Measurements from ENCODE around the gene GSTA1. TPM values are rescaled to one million over a fixed set of nuclear protein-coding genes. Genes with fewer than 3 reads are reported as not detected.
"Not testable (repeated sequence)": the region's sequence is repeated elsewhere in the genome, so short reads cannot be mapped to it uniquely, and the experiment has no call there.

The GSTA1 gene
- not detected for total RNA-seq

DNA sequence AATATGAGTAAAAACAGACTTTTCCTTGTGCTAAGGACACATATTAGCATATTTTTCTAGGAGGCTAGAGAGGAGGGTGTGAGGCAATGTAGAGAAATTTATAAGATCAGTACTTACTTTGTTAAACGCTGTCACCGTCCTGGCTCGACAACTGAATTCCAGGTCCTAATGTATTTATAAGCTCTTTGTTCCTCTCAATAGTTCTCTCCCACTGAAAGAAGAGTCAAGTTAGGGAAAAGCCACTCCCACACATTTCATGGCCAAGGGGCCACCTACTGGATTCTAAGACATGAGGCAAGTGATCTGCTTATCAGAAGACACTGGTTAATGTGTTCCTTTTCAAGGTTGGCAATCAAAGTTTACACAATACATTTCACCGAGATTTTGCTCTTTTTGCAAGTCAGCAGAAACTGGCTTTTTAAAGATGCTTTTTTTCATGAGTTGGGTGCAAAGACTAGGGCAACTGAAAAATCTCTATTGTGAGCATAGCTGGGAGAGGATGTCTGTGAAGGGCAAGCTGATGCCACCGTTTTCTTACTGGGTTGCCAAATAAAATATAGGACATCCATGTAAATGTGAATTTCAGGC, at the start of gene GSTA1:
TSS of gene GSTA1 (minus strand) at position 149 of the 588 bp plus-strand sequence. CDS start 4,549 bp downstream, outside the sequence.
- DNase-seq, result not testable (repeated sequence)

DNA sequence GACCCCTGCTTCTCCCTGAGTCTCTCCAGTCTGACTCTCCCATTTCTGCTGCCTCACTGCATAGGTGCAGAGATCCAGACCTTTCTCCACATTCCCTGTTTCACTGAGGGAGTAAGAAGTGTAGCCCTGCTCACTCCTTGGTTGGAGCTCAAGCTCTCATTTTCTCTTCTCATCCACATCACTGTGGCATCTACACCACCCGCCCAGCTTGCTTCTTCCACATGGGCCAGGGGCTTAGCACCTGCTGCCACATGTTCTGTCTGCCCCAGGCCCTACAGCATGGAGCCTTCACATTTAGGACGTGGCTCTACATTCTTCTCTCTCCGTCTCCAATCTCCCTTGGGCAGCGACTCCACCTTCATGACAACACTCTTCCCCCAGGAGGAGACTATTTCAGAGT, 45.5 kb upstream of the GSTA1 start:
- no peak for DNase-seq

DNA sequence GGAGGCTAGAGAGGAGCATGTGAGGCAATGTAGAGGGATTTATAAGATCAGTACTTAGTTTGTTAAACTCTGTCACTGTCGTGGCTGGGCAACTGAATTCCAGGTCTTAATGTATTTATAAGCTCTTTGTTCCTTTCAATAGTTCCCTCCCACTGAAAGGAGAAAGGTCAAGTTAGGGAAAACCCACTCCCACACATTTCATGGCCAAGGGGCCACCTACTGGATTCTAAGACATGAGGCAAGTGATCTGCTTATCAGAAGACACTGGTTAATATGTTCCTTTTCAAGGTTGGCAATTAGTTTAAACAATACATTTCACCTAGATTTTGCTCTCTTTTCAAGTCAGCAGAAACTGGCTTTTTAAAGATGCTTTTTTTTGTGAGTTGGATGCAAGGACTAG, 42.4 kb upstream of the GSTA1 start:
- no peak for DNase-seq

DNA sequence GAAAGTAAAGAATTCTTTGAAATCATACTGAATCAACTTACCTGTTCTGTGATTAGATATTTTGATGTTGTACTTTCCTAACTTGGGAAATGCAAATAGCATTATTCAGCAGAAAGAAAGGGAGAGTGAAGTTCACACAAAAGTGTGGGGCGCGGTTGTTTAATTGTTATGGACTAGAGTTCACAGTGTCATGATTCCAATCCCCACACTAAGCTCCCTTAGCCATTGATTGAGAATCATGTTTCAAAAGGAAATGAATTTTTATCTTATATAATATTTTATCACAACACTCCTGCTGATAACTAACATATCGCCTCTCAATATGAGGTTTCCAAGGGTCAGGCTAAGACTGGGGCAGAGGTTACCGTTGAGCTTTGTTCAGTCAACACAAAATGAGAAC, 40.0 kb upstream of the GSTA1 start:
- no peak for DNase-seq

DNA sequence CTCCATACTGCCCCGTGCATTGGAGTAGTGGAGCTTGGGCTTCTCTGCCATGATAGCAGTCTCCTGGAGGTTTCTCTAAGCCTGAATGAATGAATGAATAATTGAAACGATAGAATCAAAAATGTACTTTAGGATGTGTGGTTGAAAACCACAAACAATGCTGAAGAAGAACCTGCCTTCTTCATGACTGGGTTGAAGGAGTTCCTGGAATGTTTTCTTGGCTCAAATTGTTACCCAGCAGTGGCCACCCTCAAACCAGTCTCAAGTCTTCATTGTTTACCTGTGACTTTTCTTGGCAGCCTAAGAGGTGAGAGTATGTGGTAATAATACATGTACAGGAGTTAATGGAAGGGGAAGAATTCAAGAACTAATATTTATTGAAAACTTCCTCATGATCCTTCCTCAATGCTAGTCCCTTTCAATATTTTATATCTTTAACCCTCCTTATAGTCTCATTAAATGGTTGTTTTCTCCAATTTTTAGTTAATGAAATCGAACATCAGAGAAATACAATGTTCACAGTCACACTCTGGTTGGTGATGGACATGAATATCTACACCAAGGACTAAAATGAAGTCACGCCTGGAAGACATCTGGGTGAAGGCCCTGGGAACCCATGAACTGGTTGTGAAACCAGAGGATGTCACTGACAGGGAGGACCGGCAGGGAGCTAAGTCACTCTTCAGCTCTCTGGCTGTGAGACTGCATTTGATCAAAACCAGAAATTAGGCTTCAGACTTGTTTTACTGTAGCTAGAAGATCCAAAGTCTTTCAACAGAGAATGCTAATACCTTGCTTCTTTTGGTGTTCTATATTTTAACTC, 37.4 kb upstream of the GSTA1 start, which contains the start of gene GSTA5:
TSS of gene GSTA5 (minus strand) at position 51 of the 823 bp plus-strand sequence.
- DNase-seq, result no peak

DNA sequence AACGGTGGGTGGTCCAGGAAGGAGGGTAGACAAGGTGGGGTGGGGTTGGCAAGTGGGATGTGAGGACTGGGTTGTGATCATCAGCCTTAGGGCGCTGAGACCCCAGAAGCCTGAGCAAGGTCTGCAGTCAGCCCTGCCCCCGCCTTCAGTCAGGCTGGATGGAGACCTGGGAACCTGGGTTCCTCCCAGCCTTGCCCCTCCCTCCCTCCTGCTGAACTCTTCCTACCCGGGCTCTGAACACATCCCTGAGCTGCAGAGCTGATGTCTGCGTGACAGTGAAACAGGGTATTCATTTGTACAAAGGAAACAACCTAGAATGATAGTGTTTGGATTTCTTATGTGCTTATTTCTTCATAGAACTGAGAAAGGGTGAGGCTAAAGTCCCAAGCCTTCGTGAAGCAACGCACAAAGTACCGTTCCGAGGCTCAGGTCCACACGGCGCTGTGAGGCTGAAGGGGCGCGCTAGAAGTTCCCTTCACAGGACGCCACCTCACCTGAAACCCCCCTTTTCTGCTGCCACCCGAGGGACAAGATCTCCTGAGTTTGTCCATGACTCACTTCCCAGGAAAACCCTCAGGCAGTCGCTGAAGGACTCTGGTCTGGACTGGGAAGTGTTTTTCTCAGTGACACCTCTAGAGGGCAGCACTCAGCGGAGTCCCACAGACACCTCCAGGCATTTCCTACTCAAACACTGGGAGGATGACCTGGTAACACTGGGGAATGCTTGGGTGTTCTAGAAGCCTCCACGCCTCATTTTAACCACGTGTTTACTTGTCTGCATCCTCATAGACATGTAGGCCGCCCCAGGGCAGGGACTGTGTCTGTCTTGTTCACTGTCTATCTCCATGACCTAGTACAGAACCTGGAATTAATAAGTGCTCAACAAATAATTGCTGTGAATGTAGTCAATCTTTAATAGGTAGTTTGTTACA, 35.8 kb upstream of the GSTA1 start:
- no peak for DNase-seq

DNA sequence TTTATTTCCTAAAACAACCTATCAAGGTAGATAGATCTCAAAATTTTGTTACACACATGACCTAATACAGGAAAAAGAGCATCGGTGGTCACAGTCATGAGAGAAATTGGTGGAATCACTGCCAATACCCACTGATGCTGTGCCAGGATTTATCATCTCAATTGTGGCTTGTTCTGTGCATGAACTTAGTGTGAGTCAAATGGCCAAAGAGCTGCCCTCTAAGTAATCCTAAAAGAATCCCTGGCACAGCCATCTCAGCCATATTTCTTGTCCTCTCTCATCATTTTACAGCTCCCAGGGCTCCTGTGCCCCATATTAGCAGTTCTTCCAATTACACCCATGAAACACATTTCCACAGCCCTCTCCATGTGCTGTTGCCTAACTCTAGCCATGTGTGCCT, 30.9 kb upstream of the GSTA1 start:
- DNase-seq, result no peak

DNA sequence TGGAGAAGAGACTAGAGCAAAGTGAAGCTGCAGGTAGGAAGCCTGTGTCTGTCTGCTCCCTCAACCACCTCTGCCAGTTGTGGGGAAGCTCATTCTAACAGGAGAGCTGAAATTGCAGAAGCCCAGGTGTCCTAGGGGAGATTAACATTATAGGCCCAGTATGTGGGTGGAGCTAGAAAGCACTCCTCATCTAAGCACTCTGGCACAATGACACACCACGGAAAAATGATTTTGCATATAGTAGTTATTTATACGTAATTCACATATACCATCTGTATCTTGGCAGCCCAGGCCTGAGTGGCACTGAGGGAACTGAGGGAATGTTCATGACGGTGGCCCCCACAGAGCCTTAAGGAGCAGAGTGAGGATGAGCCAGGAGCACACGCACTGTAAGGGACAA, 27.3 kb upstream of the GSTA1 start:
- not testable (repeated sequence) for DNase-seq

DNA sequence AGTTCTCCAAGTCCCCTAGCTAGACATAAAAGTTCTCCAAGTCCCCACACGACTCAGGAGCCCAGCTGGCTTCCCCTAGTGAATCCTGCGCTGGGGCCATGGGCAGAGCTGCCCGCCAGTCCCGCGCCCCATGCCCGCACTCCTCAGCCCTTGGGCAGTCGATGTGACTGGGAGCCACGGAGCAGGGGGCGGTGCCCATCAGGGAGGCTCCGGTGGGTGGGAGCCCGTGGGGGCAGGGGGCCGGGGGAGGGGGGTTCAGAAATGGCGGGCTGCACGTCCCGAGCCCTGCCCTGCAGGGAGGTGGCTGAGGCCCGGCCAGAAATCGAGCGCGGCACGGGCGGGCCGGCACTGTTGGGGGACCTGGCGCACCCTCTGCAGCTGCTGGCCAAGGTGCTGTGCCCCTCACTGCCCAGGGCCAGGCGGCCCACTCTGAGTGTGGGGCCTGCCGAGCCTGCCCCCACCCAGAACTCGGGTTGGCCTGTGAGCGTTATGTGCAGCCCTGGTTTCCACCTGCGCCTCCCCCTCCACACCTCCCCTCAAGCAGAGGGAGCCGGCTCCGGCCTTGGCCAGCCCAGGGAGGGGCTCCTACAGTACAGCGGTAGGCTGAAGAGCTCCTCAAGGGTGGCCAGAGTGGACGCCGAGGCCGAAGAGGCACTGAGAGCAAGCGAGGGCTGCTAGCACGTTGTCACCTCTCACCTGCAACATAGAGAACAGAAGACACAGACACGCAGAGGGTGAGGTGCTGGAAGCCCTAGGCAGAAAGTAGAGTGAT, 25.6 kb upstream of the GSTA1 start:
- no peak for DNase-seq

DNA sequence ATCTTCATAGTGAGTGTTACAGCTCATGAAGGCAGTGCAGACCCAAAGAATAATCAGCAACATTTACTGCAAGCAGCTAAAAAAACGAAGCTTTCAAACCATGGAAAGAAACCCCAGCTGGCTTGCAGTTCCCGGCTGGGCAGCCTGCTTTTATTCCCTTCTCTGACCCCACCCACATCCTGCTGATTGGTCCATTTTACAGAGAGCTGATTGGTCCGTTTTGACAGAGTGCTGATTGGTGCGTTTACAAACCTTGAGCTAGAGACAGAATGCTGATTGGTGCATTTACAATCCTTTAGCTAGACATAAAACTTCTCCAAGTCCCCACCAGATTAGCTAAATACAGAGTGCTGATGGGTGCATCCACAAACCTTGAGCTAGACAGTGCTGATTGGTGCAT, 25.0 kb upstream of the GSTA1 start:
- DNase-seq, result not testable (repeated sequence)

DNA sequence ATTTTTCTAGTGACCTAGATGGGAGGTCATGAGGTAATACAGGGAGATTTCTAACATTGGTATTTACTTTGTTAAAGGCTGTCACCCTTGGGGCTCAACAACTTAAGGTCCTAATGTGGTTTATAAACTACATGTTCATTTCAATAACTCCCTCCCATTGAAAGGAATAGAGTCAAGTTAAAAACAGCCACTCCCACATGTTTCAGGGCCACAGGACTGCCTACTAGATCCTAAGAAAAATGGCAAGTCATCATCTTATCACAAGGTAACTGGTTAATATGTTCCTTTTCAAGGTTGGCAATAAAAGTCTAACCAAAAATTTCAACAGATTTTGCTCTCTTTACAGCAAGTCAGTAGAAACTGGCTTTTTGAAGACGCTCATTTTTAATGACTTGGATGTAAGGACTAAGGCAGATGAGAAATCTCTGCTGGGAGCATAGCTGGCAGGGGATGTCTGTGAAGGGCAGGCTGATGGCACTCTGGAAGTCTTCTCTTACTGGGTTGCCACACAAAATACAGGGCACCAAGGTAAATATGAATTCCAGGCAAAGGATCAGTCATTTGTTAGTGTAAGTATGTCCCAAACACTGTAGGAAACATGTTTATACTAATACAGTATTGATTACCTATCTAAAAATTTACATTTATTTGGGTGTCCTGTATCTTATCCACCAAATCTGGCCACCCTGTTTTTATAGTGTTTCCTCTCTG, 23.6 kb upstream of the GSTA1 start:
- not testable (repeated sequence) for DNase-seq

DNA sequence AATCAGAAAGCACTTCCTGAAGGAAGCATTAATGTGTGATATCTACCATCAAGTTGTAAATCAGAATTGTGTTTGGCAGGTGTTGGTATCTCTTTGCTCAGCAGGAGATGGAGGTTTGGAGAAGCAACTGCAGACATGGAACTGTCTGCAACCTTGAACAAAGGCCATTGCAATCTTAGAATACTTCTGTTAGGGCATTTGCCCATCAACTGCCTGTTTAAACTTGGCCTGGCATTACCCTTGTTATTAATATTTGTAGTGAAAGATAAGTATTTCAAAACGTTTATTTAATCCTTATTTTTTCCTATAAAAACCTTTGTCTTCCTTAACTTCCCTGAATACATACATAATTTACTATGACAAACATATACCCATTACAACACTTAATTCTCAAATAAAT, 22.9 kb upstream of the GSTA1 start:
- DNase-seq, result no peak

DNA sequence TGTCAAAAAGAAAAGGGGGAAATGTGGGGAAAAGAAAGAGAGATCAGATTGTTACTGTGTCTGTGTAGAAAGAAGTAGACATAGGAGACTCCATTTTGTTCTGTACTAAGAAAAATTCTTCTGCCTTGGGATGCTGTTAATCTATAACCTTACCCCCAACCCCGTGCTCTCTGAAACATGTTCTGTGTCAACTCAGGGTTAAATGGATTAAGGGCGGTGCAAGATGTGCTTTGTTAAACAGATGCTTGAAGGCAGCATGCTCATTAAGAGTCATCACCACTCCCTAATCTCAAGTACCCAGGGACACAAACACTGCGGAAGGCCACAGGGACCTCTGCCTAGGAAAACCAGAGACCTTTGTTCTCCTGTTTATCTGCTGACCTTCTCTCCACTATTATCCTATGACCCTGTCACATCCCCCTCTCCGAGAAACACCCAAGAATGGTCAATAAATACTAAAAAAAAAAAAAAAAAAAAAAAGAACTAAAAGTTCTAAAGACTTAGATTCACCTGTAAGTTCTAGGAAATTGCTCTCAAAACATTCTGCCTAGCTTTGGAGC, 22.4 kb upstream of the GSTA1 start:
- DNase-seq, result not testable (repeated sequence)

DNA sequence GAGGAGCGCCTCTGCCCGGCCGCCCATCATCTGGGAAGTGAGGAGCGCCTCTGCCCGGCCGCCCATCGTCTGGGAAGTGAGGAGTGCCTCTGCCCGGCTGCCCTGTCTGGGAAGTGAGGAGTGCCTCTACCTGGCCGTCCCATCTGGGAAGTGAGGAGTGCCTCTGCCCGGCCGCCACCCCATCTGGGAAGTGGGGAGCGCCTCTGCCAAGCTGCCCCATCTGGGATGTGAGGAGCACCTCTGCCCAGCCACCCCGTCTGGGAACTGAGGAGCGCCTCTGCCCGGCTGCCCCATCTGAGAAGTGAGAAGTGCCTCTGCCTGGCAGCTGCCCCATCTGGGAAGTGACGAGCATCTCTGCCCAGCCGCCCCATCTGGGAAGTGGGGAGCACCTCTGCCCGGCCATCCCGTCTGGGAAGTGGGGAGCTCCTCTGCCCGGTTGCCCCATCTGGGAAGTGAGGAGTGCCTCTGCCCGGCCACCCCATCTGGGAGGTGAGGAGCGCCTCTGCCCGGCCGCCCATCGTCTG, 21.7 kb upstream of the GSTA1 start:
- DNase-seq, result not testable (repeated sequence)

DNA sequence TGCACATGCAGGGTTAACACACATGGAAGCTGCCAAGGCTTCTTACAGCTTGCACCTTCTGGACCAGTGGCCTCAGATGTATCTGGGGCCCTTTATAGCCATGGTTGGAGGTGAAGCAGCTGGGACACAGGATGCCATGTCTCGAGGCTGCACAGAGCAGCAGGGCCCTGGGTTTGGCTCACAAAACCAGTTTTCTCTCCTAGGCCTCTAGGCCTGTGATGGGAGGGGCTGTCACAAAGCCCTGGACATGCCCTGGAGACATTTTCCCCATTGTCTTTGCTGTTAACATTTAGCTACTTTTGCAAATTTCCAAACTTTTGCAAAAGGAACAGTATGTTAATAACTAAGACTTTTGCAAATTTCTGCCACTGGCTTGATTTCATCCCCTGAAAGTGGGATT, 18.2 kb upstream of the GSTA1 start:
- DNase-seq, result no peak

DNA sequence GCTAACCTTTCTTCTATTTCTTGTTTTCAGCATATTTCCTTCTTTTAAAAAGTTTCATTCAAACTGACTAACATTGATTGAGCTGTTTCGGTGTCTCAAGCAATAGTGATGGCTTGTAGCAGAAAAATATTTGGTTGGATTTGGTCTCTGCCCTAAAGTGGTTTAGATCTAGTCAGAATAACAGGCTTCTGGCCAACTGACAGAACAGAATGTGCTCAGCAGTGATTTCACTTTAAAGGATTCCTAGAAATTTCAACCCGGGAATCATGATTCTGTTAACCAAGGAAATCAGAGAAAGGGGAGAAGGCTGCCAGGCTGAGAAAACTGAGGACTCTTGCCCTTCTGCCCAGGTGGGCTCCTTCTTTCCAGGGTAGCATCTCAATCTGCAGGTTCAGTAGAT, 16.6 kb upstream of the GSTA1 start:
- DNase-seq, result no peak

DNA sequence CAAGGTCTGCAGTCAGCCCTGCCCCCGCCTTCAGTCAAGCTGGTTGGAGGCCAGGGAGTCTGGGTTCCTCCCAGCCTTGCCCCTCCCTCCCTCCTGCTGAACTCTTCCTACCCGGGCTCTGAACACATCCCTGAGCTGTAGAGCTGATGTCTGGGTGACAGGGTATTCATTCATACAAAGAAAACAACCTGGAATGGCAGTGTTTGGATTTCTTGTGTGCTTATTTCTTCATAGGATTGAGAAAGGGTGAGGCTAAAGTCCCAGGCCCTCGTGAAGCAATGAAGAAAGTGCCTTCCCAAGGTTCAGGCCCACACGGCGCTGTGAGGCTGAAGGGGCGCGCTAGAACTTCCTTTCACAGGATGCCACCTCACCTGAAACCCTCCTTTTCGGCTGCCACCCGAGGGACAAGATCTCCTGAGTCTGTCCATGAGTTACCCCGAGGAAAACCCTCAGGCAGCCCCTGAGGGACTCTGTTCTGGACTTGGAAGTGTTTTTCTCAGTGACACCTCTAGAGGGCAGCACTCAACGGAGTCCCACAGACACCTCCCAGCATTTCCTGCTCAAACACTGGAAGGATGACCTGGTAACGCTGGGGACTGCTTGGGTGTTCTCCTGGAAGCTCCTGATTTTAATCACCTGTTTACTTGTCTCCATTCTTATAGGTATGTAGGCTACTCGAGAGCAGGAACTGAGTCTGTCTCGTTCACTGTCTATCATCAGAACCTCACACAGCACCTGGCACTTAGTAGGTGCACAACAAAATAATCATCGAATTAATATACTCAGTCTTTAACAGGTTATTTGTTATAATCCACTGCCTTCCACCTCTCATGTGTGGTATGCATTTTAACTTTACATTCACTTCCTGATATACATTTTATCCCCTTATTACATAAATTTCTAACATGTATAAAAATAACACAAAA, 11.8 kb upstream of the GSTA1 start:
- no peak for DNase-seq

DNA sequence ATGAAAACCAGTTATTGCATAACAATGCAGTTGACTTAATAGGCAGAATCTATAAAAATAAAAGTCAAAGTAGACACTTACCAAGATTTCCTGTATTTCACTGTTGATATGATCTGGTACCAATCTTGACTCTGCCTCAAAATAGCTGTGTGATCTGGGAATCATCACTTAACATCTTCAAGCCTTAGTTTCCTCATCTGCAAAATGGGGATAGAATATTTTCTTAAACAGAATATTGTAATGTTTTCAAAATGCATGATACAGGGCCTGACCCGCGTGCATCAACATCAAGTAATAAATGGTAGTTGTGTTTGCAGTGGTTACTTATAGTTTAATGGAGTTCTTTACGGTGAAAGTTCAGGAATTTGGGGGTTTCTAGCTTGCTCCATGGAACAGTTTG, 10.9 kb upstream of the GSTA1 start:
- not testable (repeated sequence) for DNase-seq

DNA sequence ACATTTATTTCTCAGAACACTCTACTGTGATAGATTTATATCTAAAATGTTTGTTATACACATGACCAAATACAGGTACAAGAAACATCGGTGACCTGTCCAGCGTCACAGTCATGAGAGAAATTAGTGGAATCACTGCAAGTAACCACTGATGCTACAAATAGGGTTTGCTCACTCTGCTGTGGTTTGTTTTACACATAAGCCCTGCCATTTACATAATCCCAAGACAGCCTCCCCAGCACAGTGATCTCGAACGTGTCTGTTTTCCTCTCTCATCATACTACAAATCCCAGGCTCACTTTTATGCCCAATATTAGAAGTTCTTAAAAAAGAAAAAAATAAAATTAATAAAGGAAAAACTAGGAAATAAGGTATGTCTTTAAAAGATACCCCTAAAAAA, 6.2 kb upstream of the GSTA1 start:
- not testable (repeated sequence) for DNase-seq

DNA sequence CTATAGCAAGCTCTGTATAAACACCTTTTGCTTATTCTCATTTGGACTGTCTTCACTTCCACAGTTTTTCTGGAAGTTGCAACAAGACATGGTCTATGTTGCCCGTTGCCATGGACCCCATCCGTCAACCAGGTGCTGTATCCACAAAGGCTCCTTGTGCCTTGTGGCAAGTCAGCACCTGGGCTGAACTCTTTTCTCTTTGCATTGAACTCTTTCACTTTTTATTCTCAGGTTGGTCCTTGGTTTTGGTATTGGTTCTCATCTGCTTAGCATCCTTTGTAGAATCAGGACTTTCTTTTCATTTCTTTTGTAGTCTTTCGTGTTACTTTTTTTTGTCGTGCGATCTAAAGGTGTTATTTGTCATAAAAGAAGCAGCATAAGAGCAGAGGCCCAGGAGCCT, 5.0 kb upstream of the GSTA1 start:
- no peak for DNase-seq
